NCI-H446 treated with DMSO at 0.1 percent for 48 hours (cell line): ENCODE measurements around the gene AXIN2.
"Not testable (repeated sequence)": the region's sequence is repeated elsewhere in the genome, so short reads cannot be mapped to it uniquely, and the experiment has no call there.

ENCODE experiments used
- DNase-seq: peaks from one replicate; lab custom pipeline; 2025; lab: John Stamatoyannopoulos, UW

The AXIN2 gene

DNA sequence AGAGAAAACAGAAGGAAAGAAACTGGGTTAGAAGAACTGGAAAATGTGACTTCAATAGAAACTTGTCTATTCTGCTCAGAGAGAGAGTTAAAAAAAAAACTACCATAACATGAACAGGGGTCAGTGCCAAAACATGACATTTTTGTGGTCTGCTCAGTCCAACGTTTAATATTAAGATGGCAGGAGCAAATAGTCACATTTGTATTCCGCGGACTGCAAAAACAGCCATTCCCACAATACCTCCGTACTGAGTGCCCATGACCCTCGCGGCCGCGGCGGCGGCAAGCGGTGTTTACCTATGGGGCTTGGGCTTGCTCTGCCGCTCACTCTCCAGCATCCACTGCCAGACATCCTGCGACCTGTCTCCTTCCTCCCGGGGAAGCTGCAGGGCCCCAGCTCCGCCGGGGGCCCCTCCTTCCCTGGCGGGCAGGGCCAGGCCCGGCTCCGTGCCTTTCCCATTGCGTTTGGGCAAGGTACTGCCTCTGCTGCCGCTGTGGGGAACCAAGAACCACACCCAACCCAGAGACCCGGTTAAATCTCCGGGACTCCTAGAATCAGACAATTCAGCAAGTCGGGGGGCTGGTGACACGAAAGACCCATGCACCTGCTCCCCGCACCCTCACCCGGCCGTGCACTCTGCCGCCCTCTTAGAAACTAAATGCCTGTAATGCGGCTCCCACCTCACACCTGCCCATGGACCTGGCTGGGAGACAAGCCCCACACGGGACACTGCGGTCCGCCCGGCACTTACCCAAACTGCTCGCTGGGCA is 24.7 kb downstream of the AXIN2 start:
- DNase-seq: no peak

DNA sequence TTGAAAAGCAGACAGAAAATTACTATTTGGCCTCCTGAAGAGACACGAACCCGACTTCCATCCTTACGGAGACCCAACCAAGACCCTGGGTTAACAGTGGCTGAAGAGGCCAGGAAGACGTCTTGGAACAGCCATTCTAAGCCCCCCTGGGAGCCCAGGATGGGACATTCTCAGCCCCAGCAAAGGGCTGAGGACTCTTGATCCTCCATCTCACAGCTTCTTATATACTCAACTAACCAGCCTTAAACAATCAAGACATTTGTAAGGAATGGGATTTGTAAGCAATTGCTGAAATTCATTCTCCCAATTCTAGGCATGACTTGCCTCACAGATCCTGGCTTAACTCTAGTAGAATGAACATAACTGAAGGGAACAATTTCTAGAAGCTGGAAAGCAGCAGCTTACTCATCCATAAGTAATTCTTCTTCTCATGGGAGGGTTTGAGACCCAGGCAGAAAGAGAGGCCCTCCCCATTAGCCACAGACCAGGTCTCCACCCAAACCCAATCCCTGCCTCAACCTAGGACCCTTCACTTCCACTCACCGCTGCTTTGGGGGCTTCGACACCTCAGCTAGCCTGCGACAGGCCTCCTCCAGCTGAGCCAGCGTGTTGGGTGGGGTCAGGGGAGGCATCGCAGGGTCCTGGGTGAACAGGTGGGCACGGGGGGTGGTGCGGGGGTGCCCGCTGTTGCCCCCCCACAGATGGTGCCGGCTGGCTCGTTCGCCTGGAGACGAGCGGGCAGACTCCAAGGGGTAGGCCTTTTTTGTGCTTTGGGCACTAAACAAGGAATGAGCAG is 25.5 kb downstream of the AXIN2 start:
- no peak for DNase-seq

DNA sequence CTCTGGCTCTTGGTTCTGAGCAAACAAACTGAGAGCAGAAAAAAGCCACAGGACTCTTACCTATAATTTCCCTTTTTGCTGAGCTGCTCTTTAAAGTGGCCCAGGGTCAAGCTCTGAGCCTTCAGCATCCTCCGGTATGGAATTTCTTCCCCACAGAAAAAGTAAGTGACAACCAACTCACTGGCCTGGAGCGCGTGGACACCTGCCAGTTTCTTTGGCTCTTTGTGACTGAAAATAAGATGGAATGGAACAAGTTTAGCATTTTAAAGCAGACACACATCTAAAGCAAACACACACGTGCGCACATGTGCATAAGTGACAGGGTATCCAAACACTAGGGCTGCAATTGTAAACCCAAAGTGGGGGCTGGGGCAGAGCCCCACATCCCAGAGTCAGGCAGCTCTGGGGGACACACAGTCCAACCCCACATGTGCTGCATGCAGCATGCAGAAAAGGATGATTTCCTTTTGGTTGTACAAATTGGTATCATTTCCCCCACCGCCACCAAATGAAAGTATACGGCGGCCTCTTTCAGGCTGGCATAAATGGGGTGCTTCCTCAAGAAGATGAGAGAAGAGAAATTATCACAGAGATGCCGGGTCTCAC is 27.5 kb downstream of the AXIN2 start:
- DNase-seq: no peak

DNA sequence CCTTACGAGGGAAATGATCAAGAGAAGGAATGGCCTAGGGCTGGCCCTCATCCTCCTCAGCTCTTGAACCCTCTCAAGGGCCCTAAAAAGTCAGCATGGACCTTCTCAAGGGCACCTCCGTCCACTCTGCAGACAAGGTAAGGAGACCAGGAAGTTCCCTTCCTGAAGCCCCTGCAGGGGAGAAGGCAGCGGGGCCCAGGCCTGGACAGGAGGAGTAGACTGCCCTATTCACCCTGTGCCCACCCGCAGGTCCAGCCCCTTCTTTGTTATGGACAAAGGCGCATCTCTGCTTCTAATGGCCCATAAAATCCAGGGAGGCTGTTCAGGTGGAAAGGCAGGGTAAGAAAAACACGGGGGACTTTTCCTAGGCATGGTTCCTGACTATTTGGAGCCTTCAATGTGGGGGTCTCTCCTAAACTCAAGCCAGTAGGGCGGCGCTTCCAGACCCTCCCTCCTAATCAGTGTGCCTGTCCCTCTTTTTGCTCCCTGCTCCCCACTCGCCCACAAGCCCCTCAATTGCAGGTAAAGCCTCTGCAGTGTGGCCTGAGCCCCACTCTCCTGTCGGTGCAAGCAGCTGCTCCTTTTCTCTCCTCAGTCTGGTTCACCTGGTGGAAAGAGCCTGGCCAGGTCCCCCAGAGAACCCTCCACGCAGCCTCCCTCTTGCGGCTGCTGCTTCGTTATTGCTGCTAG is 28.2 kb downstream of the AXIN2 start:
- no peak for DNase-seq

DNA sequence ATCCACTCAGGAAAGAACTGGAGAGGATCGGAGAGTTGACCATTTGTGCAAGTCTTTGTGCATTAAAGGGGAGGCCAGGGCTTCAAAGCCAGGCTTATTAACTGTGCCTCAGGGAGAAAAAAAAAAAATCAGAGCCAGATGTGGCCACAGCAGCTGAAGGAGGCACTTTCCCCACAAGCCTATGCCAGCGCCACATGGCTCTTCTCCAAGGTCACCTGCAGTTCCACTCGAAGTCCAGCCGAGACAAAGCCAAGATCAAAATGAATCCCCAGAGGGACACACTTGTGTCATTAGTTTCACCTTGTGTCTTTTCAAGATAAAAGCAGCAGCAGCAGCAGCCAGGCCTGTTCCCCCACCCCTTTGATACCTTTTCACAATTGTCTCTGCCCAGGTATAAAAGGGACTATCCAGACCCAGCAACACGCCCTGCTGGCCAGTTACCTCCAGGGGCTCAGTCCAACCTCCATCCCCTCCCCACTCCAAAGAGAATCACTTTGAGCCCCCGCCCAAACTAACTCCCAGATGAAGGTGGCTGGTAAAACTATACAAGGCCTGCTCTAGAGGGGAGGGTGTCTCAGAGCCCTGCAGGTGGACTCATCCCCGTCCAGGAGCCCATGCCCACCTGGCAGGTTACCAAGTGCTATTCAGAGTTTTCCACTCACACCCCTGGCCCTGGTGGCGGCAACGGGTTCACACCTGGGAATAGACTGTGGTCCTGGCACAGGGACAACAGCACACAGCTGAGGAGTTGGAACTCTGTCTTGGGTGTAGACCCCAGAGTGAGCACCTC is 29.2 kb downstream of the AXIN2 start:
- no peak for DNase-seq

DNA sequence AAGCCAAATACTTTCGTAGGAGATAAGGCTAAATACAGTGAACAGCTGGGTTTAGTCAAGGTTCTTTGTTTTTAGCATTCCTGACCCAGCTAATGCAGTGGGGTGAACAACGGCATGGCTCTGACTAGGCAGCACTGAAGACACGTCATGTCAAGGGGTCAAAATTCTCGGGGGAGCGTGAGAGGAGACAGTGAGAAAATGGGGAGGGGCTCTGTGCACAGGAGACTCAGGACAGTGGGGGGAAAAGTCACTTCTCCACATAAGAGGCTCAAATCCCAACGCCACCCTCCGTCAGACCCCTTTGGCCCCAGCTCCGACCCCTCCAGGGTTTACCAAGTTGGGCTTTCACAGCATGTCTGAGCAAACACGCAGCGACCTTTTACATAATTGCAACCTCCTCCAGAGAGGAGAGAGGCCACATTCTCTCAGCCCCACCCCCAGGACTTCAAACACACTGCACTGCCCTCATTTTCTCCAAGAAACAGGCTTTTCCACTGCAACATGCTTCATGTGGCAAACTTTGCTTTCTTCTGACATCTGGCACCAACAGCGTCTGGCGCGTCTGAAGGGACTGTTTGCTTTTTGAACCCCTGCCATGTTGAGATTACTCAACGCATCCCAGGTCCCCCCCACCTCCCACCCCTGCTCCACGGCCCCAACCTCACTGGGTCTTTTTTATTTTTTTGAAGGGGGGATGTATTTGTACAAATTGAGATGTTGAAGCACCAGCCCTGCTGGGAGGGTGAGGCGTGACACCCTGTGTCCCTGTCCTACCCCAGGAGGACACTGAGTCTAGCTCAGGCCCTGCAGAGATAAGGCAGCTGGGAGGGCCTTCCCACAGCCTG is 30.0 kb downstream of the AXIN2 start:
- no peak for DNase-seq

DNA sequence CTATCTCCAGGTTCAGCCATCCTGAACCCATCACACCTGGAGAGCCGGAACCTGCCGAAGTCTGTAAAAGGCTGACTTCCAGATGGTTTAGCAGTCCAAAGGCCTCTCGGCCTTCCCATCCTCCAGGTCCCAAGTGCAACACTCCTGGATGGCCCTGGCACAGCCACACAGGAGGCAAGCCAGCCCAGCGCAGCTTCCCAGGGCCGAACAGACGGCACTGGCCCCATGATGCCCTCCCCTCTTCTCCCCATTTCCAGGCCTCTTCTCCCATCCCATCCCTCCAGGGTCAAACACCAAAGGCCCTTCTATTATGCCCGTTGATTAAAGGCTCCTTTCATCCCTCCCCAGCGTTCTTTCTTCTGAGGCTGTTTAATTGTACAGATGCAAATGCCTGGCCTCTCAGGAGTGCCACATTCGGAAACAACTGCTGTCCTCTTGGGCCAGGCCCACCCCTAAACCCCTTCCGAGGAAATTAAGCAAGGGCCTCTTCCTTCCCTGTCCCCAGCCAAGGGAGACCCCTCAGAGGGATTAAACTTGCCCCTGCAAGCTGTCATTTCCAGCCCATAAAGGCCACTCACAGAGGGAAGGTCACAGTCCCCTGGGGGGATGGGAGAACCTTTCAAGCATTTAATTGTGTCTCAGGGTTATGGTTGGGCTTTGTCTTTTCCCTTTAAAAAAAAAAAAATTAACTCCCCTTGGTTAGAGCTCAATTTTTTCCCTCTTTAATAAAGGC is 30.8 kb downstream of the AXIN2 start:
- no peak for DNase-seq

DNA sequence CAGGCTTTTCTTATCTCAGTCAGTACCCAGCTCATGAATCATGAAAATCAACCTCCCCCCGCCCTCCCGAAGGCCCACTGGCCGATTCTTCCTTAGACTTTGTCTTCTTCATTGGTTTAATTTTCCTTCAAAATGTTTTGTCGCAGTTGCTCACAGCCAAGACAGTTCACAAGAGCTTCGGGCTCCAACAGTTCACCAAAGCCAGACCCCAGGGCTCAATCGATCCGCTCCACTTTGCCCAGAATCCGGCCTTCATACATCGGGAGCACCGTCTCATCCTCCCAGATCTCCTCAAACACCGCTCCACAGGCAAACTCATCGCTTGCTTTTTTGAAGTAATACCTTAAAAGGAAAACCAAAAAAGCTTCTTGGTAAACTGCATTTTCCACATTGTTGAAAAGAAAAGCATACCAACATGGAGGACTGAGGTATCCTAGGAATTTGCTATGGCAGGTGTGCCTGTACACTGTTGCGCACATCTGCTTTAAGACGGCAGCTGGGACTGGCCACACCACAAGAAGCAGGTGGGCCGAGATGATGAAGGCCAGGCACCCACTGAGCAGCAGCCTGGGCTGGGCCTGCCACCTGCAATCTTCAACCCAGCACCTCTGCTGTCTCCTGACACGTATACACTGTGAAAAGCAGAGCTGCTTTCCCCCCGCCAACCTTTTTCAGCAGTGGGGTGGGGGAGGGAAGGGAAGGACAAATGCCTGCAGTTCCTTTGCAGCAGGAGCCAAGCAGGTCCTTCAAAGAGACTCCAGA is 31.5 kb downstream of the AXIN2 start:
- no peak for DNase-seq

DNA sequence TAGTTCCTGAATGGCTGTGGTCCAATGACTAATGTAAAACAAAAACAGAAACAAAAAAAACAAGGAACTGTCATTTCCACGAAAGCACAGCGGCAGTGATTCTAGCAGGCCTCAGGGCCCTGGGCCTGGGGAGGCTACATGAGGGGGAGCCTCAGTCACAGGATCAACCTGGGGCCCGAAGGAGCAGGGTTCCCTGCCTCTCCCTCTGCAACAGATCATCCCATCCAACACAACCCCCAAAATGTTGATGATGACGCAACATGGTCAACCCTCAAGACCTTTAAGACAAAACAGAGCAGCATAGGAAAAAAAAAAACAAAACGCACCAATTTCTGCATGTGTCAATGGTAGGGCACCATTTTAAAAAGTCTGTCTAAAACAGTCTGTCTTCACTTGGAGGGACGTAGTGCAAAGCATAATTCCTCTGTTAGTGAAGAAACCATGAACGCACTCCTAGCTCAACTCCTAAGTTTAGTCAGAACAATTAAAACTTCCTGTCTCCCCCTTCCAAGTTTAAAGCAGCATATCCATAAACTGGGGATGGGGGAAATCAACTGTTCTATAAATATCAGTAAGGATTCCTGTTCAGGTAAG is 32.3 kb downstream of the AXIN2 start:
- DNase-seq: no peak

DNA sequence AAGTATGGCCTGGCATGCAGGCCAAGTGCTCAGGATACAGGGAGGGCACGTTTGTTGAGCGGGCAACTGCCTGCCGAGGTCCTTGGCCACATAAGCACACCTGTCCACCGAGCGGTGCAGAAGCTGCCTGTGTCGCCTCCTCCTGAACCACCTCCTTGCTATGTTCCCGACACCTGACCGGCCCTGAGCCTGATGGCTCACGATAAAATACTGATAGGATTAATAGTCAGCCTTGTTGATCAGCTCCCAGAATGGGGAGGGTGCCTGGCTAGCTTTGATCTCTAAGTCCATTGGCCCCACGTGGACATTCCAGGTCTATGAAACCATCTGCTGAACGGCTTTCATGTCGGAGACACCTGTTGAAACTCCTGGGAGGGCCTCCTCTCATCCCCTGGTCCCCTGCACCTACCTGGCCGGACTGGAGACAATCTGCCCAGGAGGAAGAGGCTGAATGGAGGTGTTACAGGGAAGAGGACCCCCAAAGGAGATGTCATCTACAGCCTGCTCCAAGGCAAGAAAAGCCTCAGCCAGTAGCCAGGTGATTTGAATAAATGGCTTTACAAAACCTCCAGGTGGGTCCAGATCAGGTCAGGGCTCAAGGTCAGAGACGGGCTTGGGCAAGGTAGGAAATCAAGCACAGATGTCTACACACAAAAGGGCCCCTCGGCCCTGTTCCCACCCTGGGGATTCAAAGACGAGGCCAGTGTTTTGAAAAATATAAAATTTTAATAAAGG is 33.4 kb downstream of the AXIN2 start:
- no peak for DNase-seq

DNA sequence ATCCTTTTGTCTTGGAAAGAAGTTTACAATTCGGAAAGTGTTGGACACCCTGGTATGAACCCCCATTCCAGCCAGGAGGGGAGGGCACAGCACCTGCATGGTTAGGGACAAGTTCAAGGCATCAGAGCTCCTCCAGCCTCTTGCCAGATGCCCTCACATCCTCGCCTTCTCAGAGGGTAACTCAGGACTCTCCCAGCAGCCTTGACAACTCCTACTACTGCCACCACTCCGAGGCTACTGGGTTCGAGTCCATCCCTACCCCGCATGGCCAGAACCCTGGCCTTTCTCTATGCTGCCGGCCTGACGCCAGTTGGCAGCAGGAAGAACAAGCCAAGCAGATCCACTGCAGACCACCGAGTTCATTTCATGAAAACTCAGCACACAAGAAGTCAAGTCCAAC is 34.1 kb downstream of the AXIN2 start:
- DNase-seq: no peak

DNA sequence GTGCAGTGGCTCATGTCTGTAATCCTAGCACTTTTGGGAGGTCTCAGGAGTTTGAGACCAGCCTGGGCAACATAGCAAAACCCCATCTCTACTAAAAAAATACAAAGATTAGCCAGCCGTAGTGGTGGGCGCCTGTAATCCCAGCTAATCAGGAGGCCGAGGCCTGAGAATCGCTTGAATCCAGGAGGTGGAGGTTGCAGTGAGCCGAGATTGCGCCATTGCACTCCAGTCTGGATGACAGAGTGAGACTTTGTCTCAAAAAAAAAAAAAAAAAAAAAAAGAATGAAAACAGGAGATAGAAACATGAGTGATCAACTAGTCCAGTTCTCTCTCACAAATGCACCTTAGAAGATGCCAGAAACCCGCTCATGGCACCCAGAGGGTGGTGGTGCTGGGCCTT is 34.6 kb downstream of the AXIN2 start:
- DNase-seq: not testable (repeated sequence)

DNA sequence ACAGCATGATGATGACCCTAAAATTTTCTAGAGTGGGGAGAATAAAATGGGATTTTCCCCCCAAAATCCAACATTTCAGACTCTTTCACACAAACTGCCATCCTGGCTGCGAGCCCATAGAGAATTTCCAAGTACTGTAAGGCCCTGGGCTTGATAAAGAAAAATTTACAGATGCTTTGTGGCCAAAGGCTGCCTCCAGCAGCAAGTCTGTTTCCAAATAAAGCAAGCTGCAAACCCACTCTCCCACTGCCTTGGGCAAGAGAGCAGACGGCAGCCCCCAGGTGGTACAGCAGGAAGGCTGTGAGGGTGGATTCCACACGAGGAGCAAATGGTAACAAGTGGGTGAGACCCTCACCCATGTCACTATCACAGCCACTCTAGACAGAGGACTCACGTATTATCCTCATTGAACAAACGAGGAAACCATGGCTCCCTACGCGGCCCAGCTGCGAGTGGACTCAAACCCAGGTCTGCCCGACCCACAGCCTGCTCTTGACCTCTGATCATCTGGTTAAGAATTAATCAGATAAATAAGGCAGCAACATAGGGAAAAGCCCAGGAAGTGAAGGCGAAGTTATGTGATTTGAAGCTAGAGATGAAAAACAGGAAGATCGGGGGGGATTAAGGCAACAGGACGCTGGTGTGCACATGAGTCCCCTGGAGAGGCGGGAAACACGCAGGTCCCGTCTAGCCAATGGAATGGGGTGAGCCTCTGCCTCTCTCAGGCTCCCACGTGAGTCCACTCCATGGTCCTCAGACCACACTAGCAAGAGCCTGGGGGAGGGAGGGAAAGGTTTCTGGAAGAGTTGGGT is 37.4 kb downstream of the AXIN2 start:
- no peak for DNase-seq

DNA sequence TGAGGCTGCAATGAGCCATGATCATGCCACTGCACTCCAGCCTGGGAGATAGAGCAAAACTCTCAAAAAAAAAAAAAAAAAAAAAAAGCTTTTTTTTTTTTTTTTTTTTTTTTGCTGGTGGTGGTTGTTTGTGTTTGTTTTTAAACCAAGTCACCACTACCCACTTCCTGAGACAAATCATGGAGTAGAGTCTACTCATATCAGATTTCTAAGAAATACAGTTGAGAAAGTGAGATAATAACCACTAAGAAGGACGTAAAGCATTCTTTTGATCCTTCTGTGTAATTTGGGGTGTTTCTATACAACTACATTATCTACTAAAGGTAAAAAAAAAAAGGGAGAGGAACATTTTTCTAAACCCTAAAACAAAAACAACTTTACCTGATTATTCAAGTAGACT is 38.0 kb downstream of the AXIN2 start:
- DNase-seq: no peak

DNA sequence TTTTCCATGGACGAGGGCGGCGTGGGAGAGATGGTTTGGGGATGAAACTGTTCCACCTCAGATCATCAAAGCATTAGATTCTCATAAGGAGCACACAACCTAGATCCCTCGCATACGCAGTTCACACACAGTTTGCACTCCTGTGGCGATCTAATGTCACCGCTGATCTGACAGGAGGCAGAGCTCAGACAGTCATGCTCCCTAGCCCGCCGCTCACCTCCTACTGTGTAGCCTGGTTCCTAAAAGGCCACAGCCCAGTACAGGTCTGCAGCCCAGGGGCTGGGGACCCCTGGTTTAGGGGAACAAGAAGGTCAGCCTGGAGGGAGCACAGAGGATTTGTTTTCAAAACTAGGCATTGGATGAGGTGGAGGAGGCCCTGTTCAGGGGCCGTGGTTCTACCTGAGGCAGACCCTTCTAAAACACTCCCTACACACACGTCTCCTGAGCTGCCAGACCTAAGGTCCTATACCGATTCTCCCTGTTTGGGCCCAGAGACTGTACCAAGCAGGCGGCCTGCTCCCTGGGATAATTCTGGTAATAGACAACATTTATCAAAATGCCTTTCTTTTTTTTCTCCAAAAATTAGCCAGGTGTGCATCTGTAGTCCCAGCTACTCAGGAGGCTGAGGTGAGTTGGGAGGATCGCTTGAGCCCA is 38.6 kb downstream of the AXIN2 start:
- no peak for DNase-seq

DNA sequence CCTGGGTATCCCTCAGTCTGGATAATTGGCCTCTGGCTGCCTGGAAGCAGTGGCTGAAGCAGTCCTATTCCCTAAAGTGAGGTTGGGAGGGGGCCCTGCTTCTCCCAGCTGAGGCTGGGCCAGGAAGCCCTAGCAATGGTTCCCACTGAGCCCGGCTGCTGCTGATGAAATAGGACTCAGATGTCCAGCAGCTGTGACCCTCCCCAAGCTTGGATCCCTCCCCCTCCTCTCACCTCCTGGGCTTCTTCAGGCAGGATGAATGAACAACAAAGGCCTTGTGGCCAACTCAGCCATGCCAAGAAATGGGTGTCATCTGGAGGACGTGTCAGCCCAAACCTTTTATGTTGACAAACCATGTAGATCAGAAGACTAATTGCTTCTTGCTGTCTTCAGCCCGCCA is 42.0 kb downstream of the AXIN2 start:
- DNase-seq: no peak

DNA sequence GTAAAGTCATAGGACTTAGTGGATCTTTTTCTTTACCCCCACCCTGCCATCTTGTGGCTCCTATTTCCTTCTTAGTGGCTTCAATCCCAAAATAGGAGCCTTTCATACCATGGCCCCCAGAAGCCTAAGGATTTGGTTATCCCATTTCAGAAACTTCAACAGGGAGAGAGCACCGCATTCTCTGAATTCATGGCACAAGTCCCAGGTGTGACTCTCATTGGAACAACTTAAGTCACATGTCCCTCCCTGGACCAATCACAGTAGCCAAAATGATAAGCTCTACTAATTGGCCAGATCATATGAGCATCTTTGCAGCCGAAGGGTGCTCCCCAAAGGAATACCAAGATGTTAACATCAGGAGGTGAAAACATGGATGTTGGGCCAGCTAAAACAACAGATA is 43.2 kb downstream of the AXIN2 start:
- DNase-seq: no peak
